Skeletal muscle cell (primary cell): ENCODE results near the gene C4orf17.
A peak's percentile ranks its signal among the peaks of the same experiment; 100 is the strongest.
"Not testable (repeated sequence)": the region's sequence is repeated elsewhere in the genome, so short reads cannot be mapped to it uniquely, and the experiment has no call there.

Source experiments
- DNase-seq: peaks from one replicate; pipeline ENCODE4 v3.0.0-alpha.2; 2010; ENCODE audit warnings: low read depth
- H3K4me3 ChIP-seq: 2 replicates; pipeline ENCODE4 v1.5.1; 2011; ENCODE audit warnings: low read depth, mild to moderate bottlenecking, control low read depth, low read length, moderate library complexity

C4orf17 gene

GRCh38 chr4:99510721-99511120 lies at the start of gene C4orf17:
Gene C4orf17 (plus strand): TSS chr4:99511021. CDS start chr4:99513082, 2,061 bp downstream.
- H3K4me3 ChIP-seq = no peak within 1 kb of the TSS
- DNase-seq = no peak

- no peak overlapping the region for H3K4me3 ChIP-seq
- no peak for DNase-seq
Observed at GRCh38 chr4:99461623-99462401, 49.0 kb upstream of the C4orf17 start.

GRCh38 chr4:99462875-99463464 lies 47.9 kb upstream of the C4orf17 start:
- H3K4me3 ChIP-seq = no peak overlapping the region
- DNase-seq = no peak

- H3K4me3 ChIP-seq = no peak overlapping the region
- no peak for DNase-seq
Observed at GRCh38 chr4:99463566-99463965, 47.3 kb upstream of the C4orf17 start.

- H3K4me3 ChIP-seq = no peak overlapping the region
- no peak for DNase-seq
Observed at GRCh38 chr4:99467887-99468286, 42.9 kb upstream of the C4orf17 start.

GRCh38 chr4:99468889-99469288 lies 41.9 kb upstream of the C4orf17 start:
- DNase-seq = no peak
- no peak overlapping the region for H3K4me3 ChIP-seq

GRCh38 chr4:99471349-99471748 lies 39.5 kb upstream of the C4orf17 start:
- DNase-seq = no peak
- no peak overlapping the region for H3K4me3 ChIP-seq

- H3K4me3 ChIP-seq = no peak overlapping the region
- DNase-seq = no peak
Observed at GRCh38 chr4:99471896-99472295, 38.9 kb upstream of the C4orf17 start.

GRCh38 chr4:99473131-99473530 lies 37.7 kb upstream of the C4orf17 start:
- no peak overlapping the region for H3K4me3 ChIP-seq
- no peak for DNase-seq

- H3K4me3 ChIP-seq = no peak overlapping the region
- no peak for DNase-seq
Observed at GRCh38 chr4:99483636-99484035, 27.2 kb upstream of the C4orf17 start.

GRCh38 chr4:99485212-99485611 lies 25.6 kb upstream of the C4orf17 start:
- no peak overlapping the region for H3K4me3 ChIP-seq
- DNase-seq = no peak

GRCh38 chr4:99486648-99487047 lies 24.2 kb upstream of the C4orf17 start:
- H3K4me3 ChIP-seq, DNase-seq: not testable (repeated sequence)

- DNase-seq = no peak
- no peak overlapping the region for H3K4me3 ChIP-seq
Observed at GRCh38 chr4:99490286-99490685, 20.5 kb upstream of the C4orf17 start.

- no peak overlapping the region for H3K4me3 ChIP-seq
- no peak for DNase-seq
Observed at GRCh38 chr4:99504804-99505502, 5.9 kb upstream of the C4orf17 start.

GRCh38 chr4:99506781-99507180 lies 4.0 kb upstream of the C4orf17 start:
- DNase-seq = no peak
- H3K4me3 ChIP-seq = no peak overlapping the region

- H3K4me3 ChIP-seq = no peak overlapping the region
- no peak for DNase-seq
Observed at GRCh38 chr4:99507349-99507748, 3.5 kb upstream of the C4orf17 start.

- H3K4me3 ChIP-seq = no peak overlapping the region
- DNase-seq = no peak
Observed at GRCh38 chr4:99507762-99508161, 3.1 kb upstream of the C4orf17 start.

- DNase-seq = no peak
Observed at GRCh38 chr4:99518601-99519295, 7.9 kb downstream of the C4orf17 start.

GRCh38 chr4:99529228-99529627 lies 18.4 kb downstream of the C4orf17 start:
- peak; percentile 18 for DNase-seq
- H3K4me3 ChIP-seq = no peak overlapping the region

More at GRCh38 chr4:99518601-99519295, 7.9 kb downstream of the C4orf17 start:
- no peak overlapping the region for H3K4me3 ChIP-seq

- no peak for DNase-seq
- no peak overlapping the region for H3K4me3 ChIP-seq
Observed at GRCh38 chr4:99529956-99530355, 19.1 kb downstream of the C4orf17 start.
